NCI-H1092 (cell line): Measurements from ENCODE around the gene EBF3.
A peak's percentile ranks its signal among the peaks of the same experiment; 100 is the strongest.

Experiments
- DNase-seq: peaks from one replicate; lab custom pipeline; 2025; lab: John Stamatoyannopoulos, UW

The EBF3 gene

GRCh38 chr10:129869596-129870473 lies 94.2 kb downstream of the EBF3 start:
- no peak for DNase-seq

GRCh38 chr10:129868449-129869035 lies 95.5 kb downstream of the EBF3 start:
- DNase-seq: no peak

- no peak for DNase-seq
Measured at GRCh38 chr10:129867631-129868179, 96.4 kb downstream of the EBF3 start.

GRCh38 chr10:129866894-129867293 lies 97.2 kb downstream of the EBF3 start:
- DNase-seq: no peak

- DNase-seq: no peak
Measured at GRCh38 chr10:129865960-129866359, 98.1 kb downstream of the EBF3 start.

GRCh38 chr10:129865413-129865812 lies 98.7 kb downstream of the EBF3 start:
- no peak for DNase-seq

- no peak for DNase-seq
Measured at GRCh38 chr10:129864601-129865126, 99.4 kb downstream of the EBF3 start.

- no peak for DNase-seq
Measured at GRCh38 chr10:129864082-129864481, 100.0 kb downstream of the EBF3 start.

GRCh38 chr10:129863201-129863663 lies 100.8 kb downstream of the EBF3 start:
- DNase-seq: no peak

GRCh38 chr10:129861776-129862531 lies 102.1 kb downstream of the EBF3 start:
- peak; percentile 31 for DNase-seq

GRCh38 chr10:129860396-129860795 lies 103.7 kb downstream of the EBF3 start:
- DNase-seq: no peak

GRCh38 chr10:129859536-129859935 lies 104.5 kb downstream of the EBF3 start:
- no peak for DNase-seq

- DNase-seq: no peak
Measured at GRCh38 chr10:129857242-129857960, 106.7 kb downstream of the EBF3 start.

- DNase-seq: no peak
Measured at GRCh38 chr10:129855836-129856563, 108.1 kb downstream of the EBF3 start.

GRCh38 chr10:129854796-129855705 lies 109.0 kb downstream of the EBF3 start:
- DNase-seq: no peak

GRCh38 chr10:129854158-129854557 lies 109.9 kb downstream of the EBF3 start:
- DNase-seq: no peak

GRCh38 chr10:129853562-129853903 lies 110.5 kb downstream of the EBF3 start:
- no peak for DNase-seq

- no peak for DNase-seq
Measured at GRCh38 chr10:129852829-129853561, 111.1 kb downstream of the EBF3 start.
